SJSA1 (cell line): ENCODE results near the gene TGM6. TPM values are rescaled to one million over a fixed set of nuclear protein-coding genes. Genes with fewer than 3 reads are reported as not detected.
"Not testable (repeated sequence)": the region's sequence is repeated elsewhere in the genome, so short reads cannot be mapped to it uniquely, and the experiment has no call there.

Experiments used
- DNase-seq, 2 experiments: peaks; one replicate each; pipeline ENCODE4 v3.0.0-alpha.2; 2015 to 2020; ENCODE audit warnings: low spot score in 2 of 2, low read depth in 1 of 2
- H3K27ac ChIP-seq: fragments of 250-450 bp; sonication (Bioruptor Pico); 2 replicates; pipeline ENCODE4 v1.5.1; 2020; ENCODE audit warnings: mild to moderate bottlenecking, moderate library complexity
- H3K27me3 ChIP-seq: fragments of 250-450 bp; sonication (Bioruptor Pico); replicated peaks from 2 replicates; pipeline ENCODE4 v1.5.1; 2020; ENCODE audit warnings: mild to moderate bottlenecking, moderate library complexity
- H3K36me3 ChIP-seq: fragments of 250-450 bp; sonication (Bioruptor Pico); 2 replicates; pipeline ENCODE4 v1.5.1; 2020; ENCODE audit warnings: mild to moderate bottlenecking
- H3K4me1 ChIP-seq: fragments of 250-450 bp; sonication (Bioruptor Pico); replicated peaks from 2 replicates; pipeline ENCODE4 v1.6.1; 2021; ENCODE audit warnings: mild to moderate bottlenecking
- H3K4me3 ChIP-seq: fragments of 250-450 bp; sonication (Bioruptor Pico); 2 replicates; pipeline ENCODE4 v1.5.1; 2020; ENCODE audit warnings: mild to moderate bottlenecking
- H3K9me3 ChIP-seq: fragments of 250-450 bp; sonication (Bioruptor Pico); replicated peaks from 2 replicates; pipeline ENCODE4 v1.5.1; 2020; ENCODE audit warnings: mild to moderate bottlenecking
- total RNA-seq: library from RNA; depleted of rRNA; stranded (reverse); fragments of >200 nt; shearing (Covaris generic); gene quantifications from 2 replicates; pipeline ENCODE4 v1.2.3, GENCODE V29; 2014

TGM6 gene
- total RNA-seq, 1 experiment from 2014 or later: not detected

- Histone ChIP-seq H3K4me3 (no peak overlapping the region), H3K9me3 (no peaks in the 10 kb centered on the region), H3K36me3 (no peaks in the 10 kb centered on the region), H3K27ac (no peak overlapping the region), H3K4me1 (no peaks in the 10 kb centered on the region), H3K27me3 (peaks cover 4% of the 10 kb centered on the region; the same call in 1 of the 2 replicates)
- DNase-seq: no peak
These were observed 14.4 kb downstream of the TGM6 start for GRCh38 chr20:2395136-2395535.

- no peak overlapping the region for H3K4me3 ChIP-seq
- no peaks in the 10 kb centered on the region for H3K36me3 ChIP-seq
- H3K9me3 ChIP-seq: no peaks in the 10 kb centered on the region
- no peaks in the 10 kb centered on the region for H3K27me3 ChIP-seq
- H3K4me1 ChIP-seq: no peaks in the 10 kb centered on the region
- no peak overlapping the region for H3K27ac ChIP-seq
- no peak for DNase-seq
These were observed 15.6 kb downstream of the TGM6 start for GRCh38 chr20:2396241-2396814.

GRCh38 chr20:2397091-2397490 is 16.4 kb downstream of the TGM6 start:
- Histone ChIP-seq H3K27me3 (no peaks in the 10 kb centered on the region), H3K9me3 (no peaks in the 10 kb centered on the region), H3K4me1 (no peaks in the 10 kb centered on the region), H3K36me3 (no peaks in the 10 kb centered on the region), H3K4me3 (no peak overlapping the region), H3K27ac (no peak overlapping the region)
- DNase-seq: no peak

GRCh38 chr20:2397595-2398145 is 17.0 kb downstream of the TGM6 start:
- DNase-seq: no peak
- H3K9me3 ChIP-seq: no peaks in the 10 kb centered on the region

GRCh38 chr20:2398449-2398848 is 17.7 kb downstream of the TGM6 start:
- Histone ChIP-seq H3K27ac (no peak overlapping the region), H3K4me1 (no peaks in the 10 kb centered on the region), H3K27me3 (no peaks in the 10 kb centered on the region), H3K9me3 (no peaks in the 10 kb centered on the region), H3K4me3 (no peak overlapping the region), H3K36me3 (no peaks in the 10 kb centered on the region)
- DNase-seq: no peak

More at GRCh38 chr20:2397595-2398145, 17.0 kb downstream of the TGM6 start:
- no peaks in the 10 kb centered on the region for H3K4me1 ChIP-seq
- H3K27me3 ChIP-seq: no peaks in the 10 kb centered on the region
- no peak overlapping the region for H3K4me3 ChIP-seq
- no peak overlapping the region for H3K27ac ChIP-seq
- H3K36me3 ChIP-seq: no peaks in the 10 kb centered on the region

- Histone ChIP-seq H3K27me3 (no peaks in the 10 kb centered on the region), H3K4me1 (no peaks in the 10 kb centered on the region), H3K36me3 (no peaks in the 10 kb centered on the region), H3K4me3 (no peak overlapping the region), H3K27ac (no peak overlapping the region), H3K9me3 (no peaks in the 10 kb centered on the region)
- no peak for DNase-seq
These were observed 18.7 kb downstream of the TGM6 start for GRCh38 chr20:2399390-2399789.

- DNase-seq: no peak
- H3K27me3 ChIP-seq: no peaks in the 10 kb centered on the region
- H3K4me3 ChIP-seq: no peak overlapping the region
- H3K4me1 ChIP-seq: no peaks in the 10 kb centered on the region
- no peak overlapping the region for H3K27ac ChIP-seq
- no peaks in the 10 kb centered on the region for H3K9me3 ChIP-seq
- H3K36me3 ChIP-seq: no peaks in the 10 kb centered on the region
These were observed 19.6 kb downstream of the TGM6 start for GRCh38 chr20:2400290-2400689.

GRCh38 chr20:2401527-2401926 is 20.8 kb downstream of the TGM6 start:
- H3K27me3 ChIP-seq: no peaks in the 10 kb centered on the region
- no peaks in the 10 kb centered on the region for H3K36me3 ChIP-seq
- no peaks in the 10 kb centered on the region for H3K9me3 ChIP-seq
- peak in 1 of 2 experiments; percentile 0 for DNase-seq
- H3K4me3 ChIP-seq: no peak overlapping the region
- H3K4me1 ChIP-seq: no peaks in the 10 kb centered on the region
- H3K27ac ChIP-seq: no peak overlapping the region

- H3K27ac ChIP-seq: no peak overlapping the region
- peak; percentile 36 to 42 for DNase-seq
- H3K4me3 ChIP-seq: no peak overlapping the region
- no peaks in the 10 kb centered on the region for H3K36me3 ChIP-seq
- H3K27me3 ChIP-seq: no peaks in the 10 kb centered on the region
- H3K4me1 ChIP-seq: no peaks in the 10 kb centered on the region
- no peaks in the 10 kb centered on the region for H3K9me3 ChIP-seq
These were observed 21.7 kb downstream of the TGM6 start for GRCh38 chr20:2402271-2402980.

GRCh38 chr20:2403291-2404052 is 22.8 kb downstream of the TGM6 start:
- no peak overlapping the region for H3K27ac ChIP-seq
- H3K36me3 ChIP-seq: no peaks in the 10 kb centered on the region
- DNase-seq: peak in 1 of 2 experiments; percentile 30
- no peaks in the 10 kb centered on the region; the same call in 1 of the 2 replicates for H3K27me3 ChIP-seq
- H3K9me3 ChIP-seq: no peaks in the 10 kb centered on the region
- no peak overlapping the region for H3K4me3 ChIP-seq
- no peaks in the 10 kb centered on the region for H3K4me1 ChIP-seq

GRCh38 chr20:2405693-2406065 is 25.0 kb downstream of the TGM6 start:
- no peaks in the 10 kb centered on the region; the same call in 1 of the 2 replicates for H3K27me3 ChIP-seq
- H3K4me3 ChIP-seq: no peak overlapping the region
- H3K27ac ChIP-seq: no peak overlapping the region
- no peaks in the 10 kb centered on the region for H3K4me1 ChIP-seq
- no peaks in the 10 kb centered on the region for H3K9me3 ChIP-seq
- no peak for DNase-seq
- no peaks in the 10 kb centered on the region for H3K36me3 ChIP-seq

- H3K9me3 ChIP-seq, H3K27ac ChIP-seq, H3K36me3 ChIP-seq, H3K27me3 ChIP-seq, DNase-seq, H3K4me3 ChIP-seq, H3K4me1 ChIP-seq: not testable (repeated sequence)
These were observed 26.7 kb downstream of the TGM6 start for GRCh38 chr20:2407355-2407754.

- H3K4me1 ChIP-seq: no peaks in the 10 kb centered on the region
- no peak overlapping the region for H3K4me3 ChIP-seq
- H3K9me3 ChIP-seq: no peaks in the 10 kb centered on the region
- no peaks in the 10 kb centered on the region for H3K36me3 ChIP-seq
- no peak overlapping the region for H3K27ac ChIP-seq
- H3K27me3 ChIP-seq: no peaks in the 10 kb centered on the region; the same call in 1 of the 2 replicates
- no peak for DNase-seq
These were observed 27.4 kb downstream of the TGM6 start for GRCh38 chr20:2408111-2408510.
